Neural cell (in vitro differentiated cells): ENCODE results near the gene SDC3. TPM values are rescaled to one million over a fixed set of nuclear protein-coding genes. Genes with fewer than 3 reads are reported as not detected.

ENCODE experiments used
- H2AFZ ChIP-seq: fragments of 200-600, 300-800 bp; sonication (generic), shearing (Covaris generic); 2 replicates; pipeline ENCODE4 v1.6.0; 2014; ENCODE audit warnings: low read depth, mild to moderate bottlenecking, antibody characterized with exemption, low read length, moderate library complexity
- H3F3A ChIP-seq: fragments of 200-600 bp; shearing (Covaris generic); 2 replicates; pipeline ENCODE4 v1.6.1; 2016; ENCODE audit warnings: mild to moderate bottlenecking, moderate library complexity, mixed read lengths, antibody characterized with exemption, low read length; ENCODE audit not compliant: insufficient read depth, poor library complexity, severe bottlenecking
- H3K27ac ChIP-seq: fragments of 200-600, 300-800 bp; sonication (generic), shearing (Covaris generic); 2 replicates; pipeline ENCODE4 v1.5.1; 2014; ENCODE audit warnings: mild to moderate bottlenecking, low read length, moderate library complexity
- H3K27me3 ChIP-seq: fragments of 300-800, 200-600 bp; sonication (generic), shearing (Covaris generic); 2 replicates; pipeline ENCODE4 v1.6.0; 2014; ENCODE audit warnings: mild to moderate bottlenecking, low read depth, low read length, moderate library complexity; ENCODE audit not compliant: insufficient read depth
- H3K36me3 ChIP-seq: fragments of 300-800, 200-600 bp; sonication (generic), shearing (Covaris generic); 2 replicates; pipeline ENCODE4 v1.5.1; 2014; ENCODE audit warnings: mild to moderate bottlenecking, antibody characterized with exemption, low read length, moderate library complexity; ENCODE audit not compliant: insufficient read depth
- H3K4me2 ChIP-seq: fragments of 300-800, 200-600 bp; sonication (generic), shearing (Covaris generic); 2 replicates; pipeline ENCODE4 v1.6.0; 2014; ENCODE audit warnings: mild to moderate bottlenecking, low read length
- H3K4me3 ChIP-seq: fragments of 300-800, 200-600 bp; sonication (generic), shearing (Covaris generic); 2 replicates; pipeline ENCODE4 v1.5.1; 2014; ENCODE audit warnings: mild to moderate bottlenecking, low read length, moderate library complexity
- H3K79me2 ChIP-seq: fragments of 200-600 bp; shearing (Covaris generic); replicated peaks from 2 replicates; pipeline ENCODE4 v1.6.0; 2014; ENCODE audit warnings: mild to moderate bottlenecking, low read length, moderate library complexity; ENCODE audit not compliant: insufficient read depth
- H3K9ac ChIP-seq: fragments of 300-800, 200-600 bp; sonication (generic), shearing (Covaris generic); 2 replicates; pipeline ENCODE4 v1.6.1; 2016; ENCODE audit warnings: mild to moderate bottlenecking, low read length, mixed read lengths
- H3K9me2 ChIP-seq: fragments of 200-600 bp; shearing (Covaris generic); 2 replicates; pipeline ENCODE4 v1.6.1; 2016; ENCODE audit warnings: mild to moderate bottlenecking, low read length, mixed read lengths; ENCODE audit not compliant: insufficient read depth
- H3K9me3 ChIP-seq: fragments of 200-600, 300-800 bp; sonication (generic), shearing (Covaris generic); 2 replicates; pipeline ENCODE4 v1.6.1; 2016; ENCODE audit warnings: mild to moderate bottlenecking, mixed run types, low read length, moderate library complexity, mixed read lengths
- H4K20me1 ChIP-seq: fragments of 200-600 bp; shearing (Covaris generic); 2 replicates; pipeline ENCODE4 v1.6.1; 2016; ENCODE audit warnings: mild to moderate bottlenecking, mixed run types; ENCODE audit not compliant: insufficient read depth
- CTCF ChIP-seq: fragments of 450-650 bp; IDR thresholded peaks from 2 replicates; pipeline ENCODE4 v1.5.1; 2014; ENCODE audit warnings: antibody characterized with exemption, mild to moderate bottlenecking, moderate library complexity; ENCODE audit not compliant: poor library complexity, severe bottlenecking
- EP300 ChIP-seq: fragments of 450-650 bp; conservative IDR thresholded peaks from 2 replicates; pipeline ENCODE4 v1.6.1; 2014; ENCODE audit warnings: antibody characterized with exemption, mild to moderate bottlenecking, moderate library complexity; ENCODE audit not compliant: poor library complexity, severe bottlenecking
- EZH2 ChIP-seq: fragments of 200-600, 300-800 bp; shearing (Covaris generic), sonication (generic); IDR thresholded peaks from 2 replicates; pipeline ENCODE4 v1.6.1; 2014; ENCODE audit warnings: antibody characterized with exemption, low read length, borderline replicate concordance, mild to moderate bottlenecking; ENCODE audit not compliant: insufficient read depth, poor library complexity, severe bottlenecking
- MXI1 ChIP-seq: fragments of 450-650 bp; conservative IDR thresholded peaks from 2 replicates; pipeline ENCODE4 v1.6.1; 2014; ENCODE audit warnings: antibody characterized with exemption, mild to moderate bottlenecking; ENCODE audit not compliant: poor library complexity, severe bottlenecking
- POLR2AphosphoS5 ChIP-seq: IDR thresholded peaks from 2 replicates; pipeline ENCODE4 v1.6.1; 2012
- RAD21 ChIP-seq: fragments of 450-650 bp; conservative IDR thresholded peaks from 2 replicates; pipeline ENCODE4 v1.6.1; 2014; ENCODE audit warnings: antibody characterized with exemption, mild to moderate bottlenecking, moderate library complexity
- REST ChIP-seq: IDR thresholded peaks from 2 replicates; pipeline ENCODE4 v1.6.1; 2012; ENCODE audit warnings: borderline replicate concordance
- SMC3 ChIP-seq: fragments of 450-650 bp; conservative IDR thresholded peaks from 2 replicates; pipeline ENCODE4 v1.6.1; 2014; ENCODE audit warnings: antibody characterized with exemption, mild to moderate bottlenecking, moderate library complexity; ENCODE audit not compliant: poor library complexity
- TAF1 ChIP-seq: IDR thresholded peaks from 2 replicates; pipeline ENCODE4 v1.6.1; 2012; ENCODE audit warnings: low read depth
- polyA plus RNA-seq: library from polyadenylated mRNA; depleted of rRNA; stranded (reverse); fragments of >200 nt; gene quantifications from 2 replicates; pipeline ENCODE4 v1.2.3, GENCODE V29; 2014

The SDC3 gene
- polyA plus RNA-seq, 1 donor from 2014 or later, result 55.2 TPM

GRCh38 chr1:30850607-30851006 lies 58.0 kb downstream of the SDC3 start:
- no peak overlapping the region for H2AFZ ChIP-seq
- H3K9me2 ChIP-seq, result no peaks in the 10 kb centered on the region
- TF ChIP-seq EZH2, result no peak
- no peak for TF ChIP-seq EP300
- no peak for TF ChIP-seq SMC3
- TF ChIP-seq MXI1, result no peak
- TF ChIP-seq CTCF, result no peak
- no peak for TF ChIP-seq REST
- no peaks in the 10 kb centered on the region for H3F3A ChIP-seq
- no peaks in the 10 kb centered on the region for H3K36me3 ChIP-seq
- H3K4me2 ChIP-seq, result no peak overlapping the region
- H3K27me3 ChIP-seq, result no peaks in the 10 kb centered on the region
- no peak overlapping the region for H3K9ac ChIP-seq
- no peak overlapping the region for H3K27ac ChIP-seq
- H4K20me1 ChIP-seq, result no peaks in the 10 kb centered on the region
- H3K9me3 ChIP-seq, result no peaks in the 10 kb centered on the region
- no peaks in the 10 kb centered on the region for H3K79me2 ChIP-seq
- H3K4me3 ChIP-seq, result no peak overlapping the region

GRCh38 chr1:30848130-30848529 lies 60.4 kb downstream of the SDC3 start:
- Histone ChIP-seq H3K9me2 (no peaks in the 10 kb centered on the region), H3K36me3 (no peaks in the 10 kb centered on the region), H4K20me1 (no peaks in the 10 kb centered on the region), H3F3A (no peaks in the 10 kb centered on the region), H2AFZ (no peak overlapping the region), H3K27ac (no peak overlapping the region), H3K4me2 (no peak overlapping the region), H3K9me3 (no peaks in the 10 kb centered on the region), H3K4me3 (no peak overlapping the region), H3K27me3 (no peaks in the 10 kb centered on the region), H3K9ac (no peak overlapping the region), H3K79me2 (no peaks in the 10 kb centered on the region)
- TF ChIP-seq CTCF, result no peak
- no peak for TF ChIP-seq RAD21
- no peak for TF ChIP-seq EZH2
- no peak for TF ChIP-seq REST
- no peak for TF ChIP-seq MXI1
- TF ChIP-seq SMC3, result no peak
- no peak for TF ChIP-seq POLR2AphosphoS5
- no peak for TF ChIP-seq TAF1
- TF ChIP-seq EP300, result no peak
